ENCODE results near the gene PHOX2A.

Gene PHOX2A

GRCh38 chr11:72232260-72233055 is 11.5 kb downstream of the PHOX2A start:
- TF ChIP-seq, protein P1, sequence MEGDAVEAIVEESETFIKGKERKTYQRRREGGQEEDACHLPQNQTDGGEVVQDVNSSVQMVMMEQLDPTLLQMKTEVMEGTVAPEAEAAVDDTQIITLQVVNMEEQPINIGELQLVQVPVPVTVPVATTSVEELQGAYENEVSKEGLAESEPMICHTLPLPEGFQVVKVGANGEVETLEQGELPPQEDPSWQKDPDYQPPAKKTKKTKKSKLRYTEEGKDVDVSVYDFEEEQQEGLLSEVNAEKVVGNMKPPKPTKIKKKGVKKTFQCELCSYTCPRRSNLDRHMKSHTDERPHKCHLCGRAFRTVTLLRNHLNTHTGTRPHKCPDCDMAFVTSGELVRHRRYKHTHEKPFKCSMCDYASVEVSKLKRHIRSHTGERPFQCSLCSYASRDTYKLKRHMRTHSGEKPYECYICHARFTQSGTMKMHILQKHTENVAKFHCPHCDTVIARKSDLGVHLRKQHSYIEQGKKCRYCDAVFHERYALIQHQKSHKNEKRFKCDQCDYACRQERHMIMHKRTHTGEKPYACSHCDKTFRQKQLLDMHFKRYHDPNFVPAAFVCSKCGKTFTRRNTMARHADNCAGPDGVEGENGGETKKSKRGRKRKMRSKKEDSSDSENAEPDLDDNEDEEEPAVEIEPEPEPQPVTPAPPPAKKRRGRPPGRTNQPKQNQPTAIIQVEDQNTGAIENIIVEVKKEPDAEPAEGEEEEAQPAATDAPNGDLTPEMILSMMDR (IDR thresholded peaks at IDR 0.05; ENCODE audit: extremely low read depth, insufficient read depth, missing control alignments): no peak
- no peak for DNase-seq (ENCODE audit: low spot score)
- in situ Hi-C loops (cut with MboI; ENCODE audit: low pct_unique_long_range_greater_than_20kb, low sequenced_read_pairs, unreplicated experiment): no loop called here

- TF ChIP-seq, protein P1 (IDR thresholded peaks at IDR 0.05; ENCODE audit: extremely low read depth, insufficient read depth, missing control alignments): no peak
- in situ Hi-C loops (cut with MboI; ENCODE audit: low pct_unique_long_range_greater_than_20kb, low sequenced_read_pairs, unreplicated experiment): no loop called here
- DNase-seq (ENCODE audit: low spot score): peak; percentile 11
These were observed 12.3 kb downstream of the PHOX2A start for GRCh38 chr11:72231396-72232259.

DNA sequence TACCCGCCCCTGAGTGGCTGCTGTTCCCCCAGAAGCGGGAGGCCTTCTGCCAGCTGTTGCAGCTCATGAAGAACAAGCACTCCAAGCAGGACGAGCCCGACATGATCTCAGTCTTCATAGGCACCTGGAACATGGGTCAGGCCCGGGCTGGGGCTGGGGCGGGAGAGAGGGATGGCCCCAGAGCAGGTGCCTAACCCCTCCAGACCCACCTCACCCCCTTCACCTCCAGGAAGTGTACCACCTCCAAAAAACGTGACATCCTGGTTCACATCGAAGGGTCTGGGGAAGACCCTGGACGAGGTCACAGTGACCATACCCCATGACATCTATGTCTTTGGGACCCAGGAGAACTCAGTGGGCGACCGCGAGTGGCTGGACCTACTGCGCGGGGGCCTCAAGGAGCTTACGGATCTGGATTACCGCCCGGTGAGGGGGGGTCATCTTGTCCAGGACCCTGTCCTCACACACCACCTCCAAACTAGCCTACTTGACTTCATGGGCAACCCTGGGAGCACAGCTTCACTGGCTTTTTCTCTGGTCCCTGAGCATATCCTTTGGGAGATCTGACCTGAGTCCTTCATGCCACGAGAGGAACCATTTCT is 13.1 kb downstream of the PHOX2A start:
- in situ Hi-C loops (cut with MboI; ENCODE audit: low pct_unique_long_range_greater_than_20kb, low sequenced_read_pairs, unreplicated experiment): no loop called here
- peak; percentile 11 for DNase-seq (ENCODE audit: low spot score)
- TF ChIP-seq, protein P1 (IDR thresholded peaks at IDR 0.05; ENCODE audit: extremely low read depth, insufficient read depth, missing control alignments): no peak

DNA sequence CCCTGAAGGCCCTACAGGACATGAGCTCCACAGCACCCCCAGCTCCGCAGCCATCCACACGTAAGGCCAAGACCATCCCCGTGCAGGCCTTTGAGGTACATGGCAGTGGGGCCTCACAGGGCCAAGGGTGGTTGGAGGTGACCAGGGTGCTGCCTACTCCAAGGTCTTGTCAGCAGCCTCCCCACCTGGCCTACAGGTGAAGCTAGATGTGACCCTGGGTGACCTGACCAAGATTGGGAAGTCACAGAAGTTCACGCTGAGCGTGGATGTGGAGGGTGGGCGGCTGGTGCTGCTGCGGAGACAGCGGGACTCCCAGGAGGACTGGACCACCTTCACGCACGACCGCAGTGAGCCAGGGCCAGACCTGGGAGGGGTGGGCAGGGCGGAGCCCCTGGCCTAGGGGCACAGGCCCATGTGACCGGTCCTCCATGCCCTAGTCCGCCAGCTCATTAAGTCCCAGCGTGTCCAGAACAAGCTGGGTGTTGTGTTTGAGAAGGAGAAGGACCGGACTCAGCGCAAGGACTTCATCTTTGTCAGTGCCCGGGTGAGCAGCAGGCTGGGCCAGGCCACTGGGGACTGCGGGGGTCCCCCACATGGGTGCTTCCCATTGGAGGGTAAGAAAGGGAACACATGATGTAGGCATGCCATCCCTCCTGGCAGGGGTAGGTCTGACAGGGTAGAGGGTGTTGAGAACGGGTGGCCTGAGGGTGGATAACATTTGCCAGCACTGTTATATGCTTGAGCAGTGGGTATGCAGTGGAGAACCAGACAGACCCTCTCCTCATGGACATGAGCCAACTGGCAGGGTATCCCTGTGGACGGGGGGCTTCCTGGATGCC is 13.8 kb downstream of the PHOX2A start:
- DNase-seq (ENCODE audit: low spot score): peak; percentile 16
- TF ChIP-seq, protein P1 (IDR thresholded peaks at IDR 0.05; ENCODE audit: extremely low read depth, insufficient read depth, missing control alignments): no peak
- in situ Hi-C loops (cut with MboI; ENCODE audit: low pct_unique_long_range_greater_than_20kb, low sequenced_read_pairs, unreplicated experiment): no loop called here

DNA sequence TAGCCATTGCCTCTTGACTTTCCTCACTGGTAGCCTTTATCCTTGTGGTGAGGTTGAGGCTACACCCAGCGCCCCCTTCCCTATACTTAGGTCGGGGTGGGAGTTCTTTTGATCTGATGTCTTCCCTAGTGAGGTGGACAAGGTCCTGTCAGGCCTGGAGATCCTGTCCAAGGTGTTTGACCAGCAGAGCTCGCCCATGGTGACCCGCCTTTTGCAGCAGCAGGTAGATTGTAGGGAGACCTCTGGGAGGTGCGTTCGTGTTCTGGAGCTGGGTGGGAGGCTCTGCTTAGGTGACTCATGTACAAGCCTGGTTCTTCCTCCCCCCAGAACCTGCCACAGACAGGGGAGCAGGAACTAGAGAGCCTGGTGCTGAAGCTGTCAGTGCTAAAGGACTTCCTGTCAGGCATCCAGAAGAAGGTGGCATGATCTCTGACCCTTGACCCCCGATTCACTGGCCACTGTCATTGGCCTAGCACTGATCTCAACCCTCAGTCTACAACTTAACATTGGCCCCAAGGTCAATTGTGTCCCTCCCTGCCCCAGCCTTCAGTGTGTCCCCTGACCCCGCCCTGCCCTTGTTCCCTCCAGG is 14.5 kb downstream of the PHOX2A start:
- TF ChIP-seq, protein P1 (IDR thresholded peaks at IDR 0.05; ENCODE audit: extremely low read depth, insufficient read depth, missing control alignments): no peak
- DNase-seq (ENCODE audit: low spot score): no peak
- in situ Hi-C loops (cut with MboI; ENCODE audit: low pct_unique_long_range_greater_than_20kb, low sequenced_read_pairs, unreplicated experiment): no loop called here

Measured in GM13977 (cell line).